GM18870 (cell line): ENCODE measurements around the gene GANAB.
"Not testable (repeated sequence)": the region's sequence is repeated elsewhere in the genome, so short reads cannot be mapped to it uniquely, and the experiment has no call there.

Source experiments
- ATAC-seq: cut with Tn5 transposase; IDR thresholded peaks from one replicate; pipeline ENCODE4 v1.9.1; 2021; ENCODE audit warnings: moderate library complexity; ENCODE audit not compliant: unreplicated experiment

Gene GANAB

DNA sequence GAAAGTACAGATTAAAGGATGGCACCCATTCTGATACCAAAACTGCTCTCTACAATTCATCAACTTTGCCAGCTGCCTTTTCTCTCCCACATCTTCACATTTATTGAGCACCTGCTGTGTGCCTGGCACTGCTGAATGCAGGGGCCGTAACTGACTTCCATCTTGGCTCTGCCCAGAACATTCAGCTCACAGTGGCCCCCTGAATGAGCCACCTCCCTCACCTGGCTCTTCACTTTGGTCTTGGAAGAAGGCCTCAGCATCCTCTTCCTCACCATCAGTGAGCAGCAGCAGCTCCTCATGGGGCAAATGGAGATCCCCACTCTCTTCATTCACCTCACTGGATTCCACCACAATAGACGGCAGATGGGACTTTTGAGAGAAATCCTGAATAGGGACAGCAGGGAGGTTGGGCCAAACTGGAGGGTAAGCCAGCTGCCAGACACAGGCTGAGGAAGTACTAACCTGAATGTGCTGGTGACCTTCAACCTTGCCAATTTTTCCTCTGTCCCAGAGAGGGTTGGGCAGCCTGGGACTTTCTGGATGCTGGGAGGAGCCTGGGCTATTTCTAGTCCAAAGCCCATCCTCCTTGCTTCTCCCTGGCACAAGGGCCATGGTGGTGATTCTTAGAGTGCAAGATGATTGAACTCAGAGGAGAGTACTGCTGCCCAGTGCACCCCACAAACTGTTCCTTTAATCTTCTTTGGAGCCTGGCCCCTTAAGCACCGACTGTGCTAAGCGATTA lies 23.2 kb upstream of the GANAB start:
- ATAC-seq: no peak

DNA sequence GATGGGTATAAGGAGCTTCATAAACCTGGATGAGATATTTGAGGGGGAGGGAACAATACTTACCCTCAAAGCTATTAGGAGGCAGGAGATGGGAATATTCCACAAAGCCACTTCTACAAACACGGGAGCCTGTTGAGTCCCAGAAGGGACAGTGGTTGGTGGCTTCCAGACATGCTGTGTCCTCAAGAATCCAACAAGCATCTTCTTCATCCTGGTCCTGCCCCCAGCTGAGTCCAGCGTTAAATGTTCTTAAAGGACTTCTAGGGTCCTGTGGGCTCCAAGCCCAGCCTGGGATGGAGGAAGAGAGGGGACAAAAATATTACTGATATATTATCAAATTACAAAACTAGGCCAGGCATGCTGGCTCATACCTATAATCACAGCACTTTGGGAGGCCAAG lies 21.0 kb upstream of the GANAB start:
- ATAC-seq: no peak

DNA sequence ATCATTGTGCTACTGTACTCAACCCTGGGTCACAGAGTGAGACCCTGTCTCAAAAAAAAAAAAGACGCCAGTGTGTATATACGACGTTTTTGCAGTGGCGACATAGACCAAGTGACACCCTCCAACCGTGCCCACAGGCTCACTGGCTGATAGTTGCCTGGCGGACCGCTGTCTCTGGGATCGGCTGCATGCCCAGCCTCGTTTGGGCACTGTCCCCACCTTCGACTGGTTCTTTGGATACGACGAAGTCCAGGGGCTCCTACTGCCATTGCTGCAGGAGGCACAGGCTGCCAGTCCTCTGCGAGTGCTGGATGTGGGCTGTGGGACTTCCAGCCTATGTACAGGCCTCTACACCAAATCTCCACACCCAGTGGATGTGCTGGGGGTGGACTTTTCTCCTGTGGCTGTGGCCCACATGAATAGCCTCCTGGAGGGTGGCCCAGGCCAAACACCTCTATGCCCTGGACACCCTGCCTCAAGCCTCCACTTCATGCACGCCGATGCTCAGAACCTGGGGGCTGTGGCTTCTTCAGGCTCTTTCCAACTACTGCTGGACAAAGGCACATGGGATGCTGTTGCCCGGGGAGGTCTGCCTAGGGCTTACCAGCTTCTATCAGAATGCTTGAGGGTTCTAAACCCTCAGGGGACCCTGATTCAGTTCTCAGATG lies 20.0 kb upstream of the GANAB start:
- ATAC-seq: no peak

DNA sequence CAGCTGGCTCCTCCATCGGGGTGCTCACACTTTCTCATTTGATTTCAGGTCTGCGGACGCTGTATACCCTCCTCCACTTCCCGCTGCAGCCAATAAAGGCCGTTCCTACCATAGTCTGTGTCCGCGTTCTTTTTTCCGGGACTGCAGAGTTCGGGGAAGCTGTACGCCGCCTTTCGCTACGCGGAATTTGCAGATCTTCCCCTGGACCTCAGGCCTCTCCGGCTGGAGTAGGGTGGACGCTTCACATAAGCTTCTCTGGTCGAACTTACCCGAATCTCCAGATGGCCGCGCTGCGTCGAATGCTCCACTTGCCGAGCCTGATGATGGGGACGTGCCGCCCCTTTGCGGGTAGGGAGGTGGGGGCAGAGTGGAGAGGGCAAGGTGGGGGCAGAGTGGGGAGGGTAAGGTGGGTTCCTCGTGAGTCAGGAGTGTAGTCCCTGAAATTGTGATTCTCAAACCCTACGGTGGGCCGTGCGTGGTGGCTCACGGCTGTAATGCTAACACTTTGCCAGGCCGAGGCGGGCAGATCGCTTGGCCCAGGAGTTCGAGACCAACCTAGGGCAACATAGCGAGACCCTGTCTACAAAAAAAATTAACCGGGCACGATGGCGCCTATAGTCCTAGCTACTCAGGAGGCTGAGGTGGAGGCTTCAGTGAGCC lies 19.3 kb upstream of the GANAB start:
- peak; percentile 11 for ATAC-seq

DNA sequence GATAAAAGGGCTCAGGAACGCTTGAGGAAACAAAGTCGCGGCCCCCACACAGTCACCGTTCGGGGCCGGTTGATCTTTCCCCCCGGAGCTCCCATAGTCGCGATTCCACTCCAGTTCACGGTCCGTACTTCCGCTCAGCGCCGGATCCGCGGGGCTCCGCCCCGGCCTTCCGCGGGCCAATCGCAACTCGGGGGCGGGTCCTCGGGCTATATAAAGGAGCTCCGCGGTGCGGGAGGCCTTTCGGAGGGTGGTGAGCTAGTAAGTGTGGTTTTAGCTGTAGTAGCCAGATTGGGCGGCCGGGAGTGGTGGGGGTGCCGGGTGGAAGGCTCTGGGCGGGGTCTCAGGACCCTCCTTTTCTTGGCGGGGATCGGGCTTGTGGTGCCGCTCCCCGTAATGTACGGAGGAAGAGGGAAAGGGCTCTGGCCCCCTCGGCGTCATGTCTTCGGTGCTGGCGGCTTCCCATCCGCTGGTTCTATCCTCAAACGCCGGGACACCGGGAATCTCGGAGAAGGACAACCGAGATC lies 18.7 kb upstream of the GANAB start, which contains the start of the genes C11orf98 and CSKMT:
TSS of gene C11orf98 (minus strand) at position 136 of the 524 bp plus-strand sequence. CDS start at position 95, 41 bp downstream.
TSS of gene CSKMT (plus strand) at position 238 of the 524 bp plus-strand sequence. CDS start 568 bp downstream, outside the sequence.
- peak; percentile 68 for ATAC-seq

DNA sequence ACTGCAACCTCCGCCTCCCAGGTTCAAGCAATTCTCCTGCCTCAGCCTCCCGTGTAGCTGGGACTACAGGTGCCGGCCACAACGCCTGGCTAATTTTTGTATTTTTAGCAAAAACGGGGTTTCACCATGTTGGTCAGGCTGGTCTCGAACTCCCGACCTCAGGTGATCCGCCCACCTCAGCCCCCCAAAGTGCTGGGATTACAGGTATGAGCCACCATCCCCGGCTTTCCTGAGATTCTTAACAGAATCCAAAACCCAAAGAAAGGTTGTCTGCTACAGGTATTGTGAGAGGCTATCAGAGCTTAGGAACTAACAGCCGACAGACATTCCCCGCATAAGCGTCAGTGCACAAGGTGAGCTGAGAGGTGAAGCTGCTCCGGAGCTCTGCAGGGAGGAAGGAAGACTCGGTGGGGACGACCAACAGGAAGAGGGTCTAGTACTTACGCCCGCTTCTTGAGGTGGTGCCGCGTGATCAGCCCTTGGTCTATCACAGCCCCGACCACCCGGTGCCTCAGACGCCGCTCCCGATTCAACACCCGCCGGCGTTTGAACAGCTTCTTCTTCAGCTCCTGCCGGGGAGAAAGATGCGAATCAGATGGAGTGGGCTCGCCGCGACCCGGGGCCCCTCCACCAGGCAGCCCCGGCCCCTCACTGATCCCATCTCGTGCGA lies 18.1 kb upstream of the GANAB start:
- peak; percentile 4 for ATAC-seq

DNA sequence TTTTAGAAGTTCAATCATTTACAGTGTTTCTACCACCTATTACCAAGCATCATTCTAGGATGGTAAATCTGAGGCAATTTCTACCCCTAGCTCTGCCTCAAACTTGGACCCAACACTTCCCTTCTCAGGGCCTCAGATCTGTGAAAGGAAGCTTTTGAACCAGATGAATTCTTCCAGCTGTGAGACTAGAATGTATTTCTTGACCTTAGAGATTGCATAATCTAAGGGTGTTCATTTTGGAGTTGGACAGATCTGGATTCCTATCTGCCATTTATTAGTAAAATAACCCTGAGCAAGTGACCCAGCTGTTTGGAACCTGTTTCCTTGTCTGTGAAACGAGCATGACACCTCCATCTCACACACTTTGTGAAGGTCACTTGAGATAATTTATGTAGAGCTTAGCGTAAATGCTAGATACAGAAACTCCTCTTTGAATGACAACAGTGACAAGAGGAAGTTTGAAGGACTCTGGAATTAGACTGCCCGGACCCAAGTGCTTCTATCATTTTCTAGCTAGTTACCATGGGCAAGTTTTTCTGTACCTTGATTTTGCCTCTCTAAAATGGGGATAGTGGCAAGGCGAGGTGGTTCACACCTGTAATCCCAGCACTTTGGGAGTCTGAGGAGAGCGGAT lies 10.5 kb upstream of the GANAB start:
- ATAC-seq: no peak

DNA sequence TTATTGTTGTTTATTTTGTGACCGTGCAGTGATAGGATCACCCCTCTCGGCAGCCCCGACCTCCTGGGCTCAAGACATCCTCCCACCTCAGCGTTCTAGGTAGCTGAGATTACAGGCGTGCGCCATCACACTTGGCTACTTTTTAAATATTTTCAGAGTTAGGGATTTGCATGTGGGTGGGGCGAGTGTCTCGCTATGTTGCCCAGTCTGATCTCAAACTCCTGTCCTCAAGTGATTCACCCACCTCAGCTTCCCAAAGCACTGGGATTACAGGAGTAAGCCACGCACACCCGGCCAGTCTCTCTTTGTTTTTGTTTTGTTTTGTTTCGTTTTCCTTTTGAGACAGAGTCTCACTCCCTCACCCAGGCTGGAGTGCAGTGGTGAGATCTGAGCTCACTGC lies 7.9 kb upstream of the GANAB start:
- no peak for ATAC-seq

DNA sequence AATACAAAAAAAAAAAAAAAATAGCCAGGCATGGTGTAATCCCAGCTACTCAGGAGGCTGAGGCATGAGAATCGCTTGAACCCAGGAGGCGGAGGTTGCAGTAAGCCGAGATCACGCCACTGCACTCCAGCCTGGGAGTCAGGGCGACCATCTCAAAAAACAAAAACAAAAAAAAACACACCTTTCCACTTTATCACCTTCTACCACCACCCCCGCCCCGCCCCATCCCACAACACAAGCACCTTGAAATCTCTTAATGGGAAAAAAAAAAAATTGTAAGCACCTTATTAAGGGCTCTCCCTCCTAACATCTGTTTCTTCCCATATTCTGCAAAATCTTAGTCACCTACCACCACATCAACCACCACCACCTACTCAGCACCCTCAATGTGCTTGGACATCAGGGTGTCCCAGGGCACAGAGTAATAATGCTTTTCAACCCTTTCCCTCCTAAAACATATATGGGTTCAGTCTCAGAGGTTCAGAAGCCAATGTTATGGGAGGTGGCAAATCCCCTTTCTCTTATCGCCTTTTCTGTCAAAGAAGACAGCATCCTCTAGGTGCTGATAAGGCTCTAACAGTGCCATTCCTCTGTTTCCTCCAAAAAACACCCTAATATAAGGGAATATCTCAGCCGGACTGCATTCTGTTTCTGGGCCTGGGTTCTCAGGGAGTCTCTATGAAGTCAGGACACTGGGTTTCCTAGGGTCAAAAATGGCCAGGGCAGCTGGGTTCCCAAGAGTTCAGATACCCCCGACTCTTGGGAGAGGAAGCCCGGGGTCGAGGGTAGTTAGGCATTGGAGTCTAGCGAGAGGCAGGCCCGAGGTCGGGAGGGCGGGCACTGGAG lies 6.0 kb upstream of the GANAB start:
- ATAC-seq: peak; percentile 16

DNA sequence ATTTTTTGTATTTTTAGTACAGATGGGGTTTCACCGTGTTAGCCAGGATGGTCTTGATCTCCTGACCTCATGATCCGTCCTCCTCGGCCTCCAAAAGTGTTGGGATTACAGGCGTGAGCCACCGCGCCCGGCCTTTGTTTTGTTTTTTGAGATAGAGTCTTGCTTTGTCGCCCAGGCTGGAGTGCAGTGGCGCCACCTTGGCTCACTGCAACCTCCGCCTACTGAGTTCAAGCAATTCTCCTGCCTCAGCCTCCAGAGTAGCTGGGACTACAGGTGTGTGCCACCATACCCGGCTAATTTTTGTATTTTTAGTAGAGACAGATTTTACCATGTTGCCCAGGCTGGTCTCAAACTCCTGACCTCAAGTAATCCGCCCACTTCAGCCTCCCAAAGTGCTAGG lies 3.9 kb upstream of the GANAB start:
- ATAC-seq: not testable (repeated sequence)

DNA sequence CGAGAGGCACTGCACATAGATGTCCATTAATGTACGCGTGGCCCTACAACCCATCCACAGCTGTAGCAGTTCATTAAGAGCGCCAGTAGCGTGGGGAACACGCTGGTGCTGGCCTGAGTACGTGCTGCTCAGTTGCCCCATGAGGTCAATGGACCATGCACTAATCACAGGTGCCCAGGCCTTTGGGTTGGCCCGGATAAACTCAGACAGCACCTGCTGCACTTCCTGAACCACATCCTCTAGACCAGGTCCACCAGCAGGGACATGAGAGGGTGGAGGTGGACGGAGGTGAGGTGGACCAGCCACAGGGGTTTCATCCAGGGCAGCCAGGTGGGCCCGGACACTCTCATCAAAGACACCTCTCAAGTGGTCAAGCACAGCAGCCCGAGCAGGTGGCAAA lies 3.1 kb upstream of the GANAB start:
- ATAC-seq: no peak

DNA sequence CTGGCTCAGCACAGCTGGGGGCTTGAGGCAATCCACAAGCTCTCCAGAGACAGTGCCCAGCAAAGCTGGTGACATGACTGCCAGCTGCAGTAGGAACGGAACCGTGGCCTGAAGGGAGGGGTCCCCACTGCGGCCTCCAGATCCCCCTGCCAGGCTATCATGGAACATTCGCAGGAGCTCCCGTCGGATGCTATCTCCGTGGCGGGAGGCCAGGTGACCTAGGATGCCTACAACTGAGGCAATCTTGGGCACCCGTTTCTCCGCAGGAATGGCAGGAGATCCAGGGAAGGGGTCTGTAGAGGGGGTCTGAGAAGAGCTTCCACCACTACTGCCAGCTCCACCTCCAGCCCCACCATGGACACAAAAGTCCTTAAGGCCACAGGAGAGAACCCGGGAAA lies 2.6 kb upstream of the GANAB start:
- no peak for ATAC-seq

DNA sequence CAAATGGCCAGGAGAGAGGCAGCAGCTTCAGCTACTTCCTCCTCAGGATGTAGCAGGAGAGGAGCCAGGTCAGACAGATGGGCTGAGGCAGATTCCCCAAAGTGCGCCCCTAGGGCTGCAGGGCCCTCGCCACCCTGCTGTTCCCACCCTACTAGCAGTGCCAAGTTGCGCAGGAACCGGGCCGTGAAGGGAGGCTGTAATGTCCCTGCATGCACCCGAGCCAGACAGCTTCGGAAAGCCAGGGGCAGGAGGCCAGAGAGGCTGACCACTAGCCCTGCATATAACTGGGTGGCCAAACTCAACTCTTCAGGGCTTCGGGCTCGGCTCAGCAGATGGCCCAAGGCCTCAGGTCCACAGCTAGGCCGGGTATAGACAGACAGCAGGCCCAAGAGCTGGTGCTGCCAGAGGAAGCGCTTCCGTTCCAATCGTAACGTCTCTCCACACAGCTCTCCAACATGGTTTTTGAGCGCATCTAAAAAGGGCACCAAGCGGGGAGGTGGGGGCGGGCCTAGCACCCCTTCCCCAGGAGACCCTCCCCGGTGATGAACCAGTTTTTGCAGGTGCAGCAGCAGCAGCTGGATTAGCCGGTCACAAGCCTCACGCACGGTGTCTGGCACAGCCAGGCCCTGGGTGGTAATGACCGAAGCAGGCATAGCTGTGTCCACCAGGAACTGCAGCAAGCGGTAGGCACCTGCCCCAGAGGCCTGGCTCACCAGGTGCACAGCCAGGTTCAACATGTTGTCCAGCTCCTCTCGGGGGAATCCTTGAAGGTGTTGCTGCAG lies 2.0 kb upstream of the GANAB start:
- no peak for ATAC-seq

DNA sequence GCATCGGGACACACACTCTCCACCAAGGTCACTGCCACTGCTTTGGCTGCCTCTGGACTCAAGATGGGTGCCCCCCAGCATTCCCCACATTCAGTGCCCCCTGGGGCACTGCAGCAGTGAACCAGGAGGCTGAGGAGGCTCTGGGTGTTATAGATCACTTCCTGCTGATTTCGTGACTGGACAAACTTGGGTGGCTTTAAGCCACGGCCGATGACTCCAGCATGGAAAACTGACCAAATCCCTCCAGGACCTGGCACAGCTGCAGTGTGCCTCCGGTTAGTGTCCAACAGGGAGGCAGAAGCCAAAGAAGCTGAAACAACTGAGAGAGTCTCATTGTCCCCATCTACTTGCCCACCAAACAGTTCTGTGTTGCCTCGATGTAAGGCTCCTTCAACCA lies 1.2 kb upstream of the GANAB start:
- no peak for ATAC-seq

DNA sequence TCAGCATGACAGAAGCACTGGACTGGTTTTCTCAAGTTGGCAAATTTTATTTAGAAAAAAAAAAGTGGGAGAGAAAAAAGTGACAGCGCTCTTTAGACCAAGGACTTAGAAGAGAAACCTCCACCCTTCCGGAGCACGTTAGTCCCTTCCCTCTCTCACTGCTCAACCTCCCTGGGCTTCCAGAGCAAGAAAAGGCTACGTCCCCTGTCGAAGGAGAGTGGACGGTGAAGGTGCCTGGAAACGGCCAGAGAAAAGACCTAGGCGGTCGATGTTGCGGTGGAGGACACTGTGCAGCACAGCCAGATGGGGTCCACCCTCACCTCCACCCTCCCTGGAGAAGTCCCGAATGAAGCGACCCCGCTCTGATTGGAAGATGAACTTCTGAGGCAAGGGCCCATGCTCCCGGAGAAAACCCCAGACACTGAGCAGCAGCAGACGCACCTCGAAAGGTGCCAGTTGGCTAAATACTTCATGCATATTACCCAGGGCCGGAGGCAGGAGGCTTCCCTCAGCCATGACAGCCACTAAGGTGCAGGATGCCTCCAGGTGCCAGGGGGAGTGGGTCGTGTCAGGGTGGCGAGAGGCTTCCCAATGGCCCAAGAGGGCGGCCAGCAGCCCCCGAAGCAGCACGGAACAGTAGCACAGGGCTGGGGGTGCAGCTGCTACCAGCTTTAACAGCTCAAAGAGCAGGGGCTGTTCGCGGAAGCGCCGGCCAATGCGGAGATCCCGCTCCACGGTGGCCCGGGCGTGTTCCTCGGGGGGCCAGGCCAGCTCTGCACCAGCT lies 604 bp upstream of the GANAB start:
- ATAC-seq: no peak

DNA sequence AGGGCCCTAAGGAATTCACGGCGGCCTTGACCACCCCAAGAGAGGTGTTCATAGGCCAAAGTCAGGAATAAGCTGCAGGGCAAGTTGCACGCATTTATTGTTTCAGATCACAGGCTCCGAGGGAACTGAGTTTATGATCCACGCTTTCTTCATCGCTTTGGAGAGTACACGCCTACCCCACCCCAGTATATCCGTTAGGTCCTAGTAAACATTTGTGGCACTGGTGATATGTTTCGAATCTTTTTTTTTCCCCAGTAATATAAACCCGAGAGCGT lies 805 bp downstream of the GANAB start:
- no peak for ATAC-seq

DNA sequence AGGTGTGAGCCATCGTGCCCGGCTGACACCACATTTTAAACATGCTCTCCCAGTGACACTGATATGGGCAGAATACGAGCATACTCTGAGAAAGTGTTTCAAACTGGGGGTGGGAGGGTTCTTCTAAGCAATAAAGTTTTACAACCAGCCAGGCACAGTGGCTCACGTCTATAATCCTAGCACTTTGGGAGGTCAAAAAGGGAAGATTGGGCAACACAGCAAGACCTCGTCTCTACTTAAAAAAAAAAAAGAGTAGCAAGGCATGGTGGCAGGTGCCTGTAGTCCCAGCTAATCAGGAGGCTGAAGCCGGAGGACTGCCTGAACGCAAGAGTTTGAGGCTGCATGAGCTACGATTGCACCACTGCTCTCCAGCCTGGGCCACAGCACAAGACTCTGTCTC lies 2.2 kb downstream of the GANAB start:
- no peak for ATAC-seq

DNA sequence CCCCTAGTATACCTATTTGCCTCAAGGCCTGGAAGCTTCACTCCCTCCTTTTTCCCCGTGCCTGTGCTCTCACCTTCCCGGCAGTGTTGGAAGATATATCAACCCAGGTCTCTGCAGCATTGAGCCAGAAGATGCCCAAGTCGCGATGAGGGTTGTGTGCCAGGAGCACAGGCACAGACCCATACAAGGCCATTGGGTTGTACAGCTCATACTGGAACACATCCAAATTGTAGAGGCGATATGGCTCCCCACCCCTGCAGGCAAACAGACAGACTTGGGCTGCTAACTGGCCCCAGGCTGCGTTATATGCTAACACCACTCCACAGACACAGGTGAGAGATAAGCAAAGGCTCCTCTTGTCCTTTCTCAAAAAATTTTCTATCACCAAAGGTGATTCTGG lies 13.9 kb downstream of the GANAB start:
- ATAC-seq: no peak

DNA sequence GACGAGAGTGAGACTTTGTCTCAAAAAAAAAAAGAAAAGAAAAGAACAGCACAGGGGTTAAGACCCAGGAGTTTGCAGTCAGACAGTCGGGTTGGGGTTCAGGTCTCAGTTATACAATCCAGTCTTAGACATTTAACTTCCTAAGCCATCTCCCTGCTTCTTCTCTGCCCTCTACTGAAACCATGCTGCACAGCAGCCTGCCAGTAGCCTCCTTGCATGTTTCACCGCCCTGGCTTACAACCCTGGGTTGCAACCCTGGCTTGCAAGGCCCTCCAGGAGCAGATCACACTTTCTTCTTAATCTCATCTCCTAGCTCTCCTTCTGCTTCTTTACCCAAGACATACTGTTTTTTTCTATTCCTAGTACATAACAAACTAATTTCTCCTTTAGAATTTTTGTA lies 18.7 kb downstream of the GANAB start:
- no peak for ATAC-seq
